HepG2 (cell line): ENCODE measurements around the gene FBXW2. TPM values are rescaled to one million over a fixed set of nuclear protein-coding genes. Genes with fewer than 3 reads are reported as not detected.
A peak's percentile ranks its signal among the peaks of the same experiment; 100 is the strongest.

Experiments used
- CREB3 ChIP-seq: sonication (generic); formaldehyde crosslinking; IDR thresholded peaks from 2 replicates; pipeline ENCODE4 v1.5.0; 2020; ENCODE audit warnings: missing genetic modification reagents
- FOSL2 ChIP-seq: sonication (generic); formaldehyde crosslinking; IDR thresholded peaks from 2 replicates; pipeline ENCODE4 v1.4.0; 2020; ENCODE audit warnings: missing genetic modification reagents
- HBP1 ChIP-seq: IDR thresholded peaks from 2 replicates; pipeline ENCODE4 v1.6.1; 2016; ENCODE audit warnings: low read depth, control low read depth
- HOXA7 ChIP-seq: sonication (generic); formaldehyde crosslinking; IDR thresholded peaks from 2 replicates; pipeline ENCODE4 v1.8.1; 2022; ENCODE audit warnings: mild to moderate bottlenecking, missing genetic modification reagents, moderate library complexity
- KLF12 ChIP-seq: sonication (generic); formaldehyde crosslinking; IDR thresholded peaks from 2 replicates; pipeline ENCODE4 v1.4.0; 2020; ENCODE audit warnings: missing genetic modification reagents, borderline replicate concordance
- MAF1 ChIP-seq: sonication (generic); formaldehyde crosslinking; IDR thresholded peaks from 2 replicates; pipeline ENCODE4 v1.5.0; 2020; ENCODE audit warnings: missing genetic modification reagents, borderline replicate concordance
- NCOA2 ChIP-seq: sonication (generic); formaldehyde crosslinking; IDR thresholded peaks from 2 replicates; pipeline ENCODE4 v1.8.0; 2022; ENCODE audit warnings: inconsistent platforms
- RERE ChIP-seq: IDR thresholded peaks from 2 replicates; pipeline ENCODE4 v1.6.1; 2016; ENCODE audit warnings: low read depth, missing genetic modification reagents, missing compliant biosample characterization
- SAFB2 ChIP-seq: sonication (generic); formaldehyde crosslinking; IDR thresholded peaks from 2 replicates; pipeline ENCODE4 v1.5.1; 2020; ENCODE audit warnings: missing genetic modification reagents, low read depth, mild to moderate bottlenecking, borderline replicate concordance
- SMARCC2 ChIP-seq: fragments of 450-650 bp; IDR thresholded peaks from 2 replicates; pipeline ENCODE4 v1.6.1; 2017; ENCODE audit warnings: antibody characterized with exemption, mild to moderate bottlenecking
- SP2 ChIP-seq: sonication (generic); formaldehyde crosslinking; IDR thresholded peaks from 2 replicates; pipeline ENCODE4 v1.5.1; 2020; ENCODE audit warnings: mild to moderate bottlenecking, missing genetic modification reagents
- TCF7L2 ChIP-seq: IDR thresholded peaks from 2 replicates; pipeline ENCODE4 v1.6.1; 2011; ENCODE audit warnings: mild to moderate bottlenecking, low read depth, low read length, moderate library complexity
- ZKSCAN8 ChIP-seq: IDR thresholded peaks from 2 replicates; pipeline ENCODE4 v1.6.1; 2016; ENCODE audit warnings: borderline replicate concordance, missing genetic modification reagents, missing compliant biosample characterization
- ZNF263 ChIP-seq: sonication (generic); formaldehyde crosslinking; IDR thresholded peaks from 2 replicates; pipeline ENCODE4 v1.4.0; 2020; ENCODE audit warnings: missing genetic modification reagents
- ZNF510 ChIP-seq: sonication (generic); formaldehyde crosslinking; IDR thresholded peaks from 2 replicates; pipeline ENCODE4 v1.4.0; 2020; ENCODE audit warnings: low read depth, mild to moderate bottlenecking, missing genetic modification reagents
- ZNF564 ChIP-seq: sonication (generic); formaldehyde crosslinking; IDR thresholded peaks from 2 replicates; pipeline ENCODE4 v1.8.1; 2023; ENCODE audit warnings: mild to moderate bottlenecking, missing genetic modification reagents
- ZSCAN25 ChIP-seq: sonication (generic); formaldehyde crosslinking; IDR thresholded peaks from 2 replicates; pipeline ENCODE4 v1.8.0; 2022; ENCODE audit warnings: mild to moderate bottlenecking, missing genetic modification reagents
- polyA plus RNA-seq, 8 experiments: library from polyadenylated mRNA; depleted of rRNA in 3 of 8; stranded (reverse) in 7 of 8; unstranded in 1 of 8; fragments of >200 nt; fragmentation: Illumina TruSeq in 4 of 8; extraction: Trizol in 4 of 8; gene quantifications; 2 replicates each; pipeline versions ENCODE4 v1.2.1 to v1.2.3, GENCODE V29; 2011 to 2016; ENCODE audit warnings: low read depth in 4 of 8, missing spikeins in 1 of 8, mixed read lengths in 1 of 8; ENCODE audit not compliant: insufficient read depth in 1 of 8
- total RNA-seq, 5 experiments: library from RNA; depleted of rRNA; stranded (reverse); fragments of >200 nt; fragmentation: Illumina TruSeq; extraction: Trizol; gene quantifications; 2 replicates each; pipeline ENCODE4 v1.2.3, GENCODE V29; 2016; ENCODE audit warnings: low read depth in 1 of 5

The FBXW2 gene
- total and polyA plus RNA-seq, 2 of the 13 experiments (the other 11 are each of a cell fraction or from before 2014, with no cell fraction given): 35.4 to 43.1 TPM

GRCh38 chr9:120714088-120714845 is 78.9 kb downstream of the FBXW2 start, which contains the start of gene MEGF9 (continued):
- no peak; the same call in 1 of the 2 replicates for TF ChIP-seq SAFB2 (CRISPR knock-in tag)
- TF ChIP-seq FOSL2: no peak
- TF ChIP-seq MAF1 (CRISPR knock-in tag): no peak
- peak; percentile 94 for TF ChIP-seq SP2 (CRISPR knock-in tag)
- TF ChIP-seq ZSCAN25 (CRISPR knock-in tag): peak; percentile 57; the same call in 1 of the 2 replicates
- TF ChIP-seq ZKSCAN8 (CRISPR knock-in tag): no peak
- no peak for TF ChIP-seq KLF12 (CRISPR knock-in tag)
- TF ChIP-seq TCF7L2: no peak
- TF ChIP-seq SMARCC2: no peak
- no peak for TF ChIP-seq CREB3 (CRISPR knock-in tag)
- TF ChIP-seq ZNF564 (CRISPR knock-in tag): peak; percentile 44; the same call in 1 of the 2 replicates
- TF ChIP-seq NCOA2: no peak
- no peak for TF ChIP-seq ZNF510 (CRISPR knock-in tag)
- no peak for TF ChIP-seq RERE (CRISPR knock-in tag)
- TF ChIP-seq HBP1: no peak
- TF ChIP-seq HOXA7 (CRISPR knock-in tag): no peak
- no peak for TF ChIP-seq ZNF263
